Epidermal melanocyte (primary cell): ENCODE measurements around the gene LCE2D.

Experiments
- DNase-seq: peaks from one replicate; pipeline ENCODE4 v3.0.0; 2011; ENCODE audit warnings: low spot score; ENCODE audit not compliant: insufficient read length

LCE2D gene

GRCh38 chr1:152697701-152698600 is 34.8 kb downstream of the LCE2D start, which contains the start of gene LCE2A:
TSS of gene LCE2A (plus strand) at chr1:152698345. CDS start at chr1:152698902, 557 bp downstream.
- no peak for DNase-seq

GRCh38 chr1:152699746-152700145 is 36.6 kb downstream of the LCE2D start:
- DNase-seq: no peak

GRCh38 chr1:152707860-152708259 is 44.7 kb downstream of the LCE2D start, which contains the start of gene LCE4A:
TSS of gene LCE4A (plus strand) at chr1:152708160. CDS start at chr1:152709076, 916 bp downstream.
- no peak for DNase-seq
